HepG2 (cell line): ENCODE data around the gene IVD. TPM values are rescaled to one million over a fixed set of nuclear protein-coding genes. Genes with fewer than 3 reads are reported as not detected.

Source experiments
- CENPT ChIP-seq: sonication (generic); formaldehyde crosslinking; IDR thresholded peaks from 2 replicates; pipeline ENCODE4 v1.8.0; 2022; ENCODE audit warnings: low read depth, mild to moderate bottlenecking, moderate library complexity, missing genetic modification reagents
- HIVEP1 ChIP-seq: sonication (generic); formaldehyde crosslinking; IDR thresholded peaks from 2 replicates; pipeline ENCODE4 v1.4.0; 2020; ENCODE audit warnings: mild to moderate bottlenecking, missing genetic modification reagents
- KDM5B ChIP-seq: sonication (generic); formaldehyde crosslinking; IDR thresholded peaks from 2 replicates; pipeline ENCODE4 v1.4.0; 2020; ENCODE audit warnings: missing genetic modification reagents, mild to moderate bottlenecking, borderline replicate concordance
- ZNF44 ChIP-seq: sonication (generic); formaldehyde crosslinking; IDR thresholded peaks from 2 replicates; pipeline ENCODE4 v1.5.1; 2020; ENCODE audit warnings: mild to moderate bottlenecking, missing genetic modification reagents
- polyA plus RNA-seq, 8 experiments: library from polyadenylated mRNA; depleted of rRNA in 3 of 8; stranded (reverse) in 7 of 8; unstranded in 1 of 8; fragments of >200 nt; fragmentation: Illumina TruSeq in 4 of 8; extraction: Trizol in 4 of 8; gene quantifications; 2 replicates each; pipeline versions ENCODE4 v1.2.1 to v1.2.3, GENCODE V29; 2011 to 2016; ENCODE audit warnings: low read depth in 4 of 8, missing spikeins in 1 of 8, mixed read lengths in 1 of 8; ENCODE audit not compliant: insufficient read depth in 1 of 8
- total RNA-seq, 5 experiments: library from RNA; depleted of rRNA; stranded (reverse); fragments of >200 nt; fragmentation: Illumina TruSeq; extraction: Trizol; gene quantifications; 2 replicates each; pipeline ENCODE4 v1.2.3, GENCODE V29; 2016; ENCODE audit warnings: low read depth in 1 of 5
- TF ChIP-seq, protein P1 (sequence below): sonication (generic); formaldehyde crosslinking; IDR thresholded peaks from 2 replicates; pipeline ENCODE4 v1.4.0; 2020; ENCODE audit warnings: missing genetic modification reagents, borderline replicate concordance
- TF ChIP-seq, protein P2 (sequence below): IDR thresholded peaks from 2 replicates; pipeline ENCODE4 v1.6.1; 2016; ENCODE audit warnings: missing compliant biosample characterization, missing genetic modification reagents, borderline replicate concordance
- TF ChIP-seq, protein P3 (sequence below): sonication (generic); formaldehyde crosslinking; IDR thresholded peaks from 2 replicates; pipeline ENCODE4 v1.4.0; 2020; ENCODE audit warnings: mild to moderate bottlenecking, missing genetic modification reagents

IVD gene
- total and polyA plus RNA-seq, 2 of the 13 experiments (the other 11 are each of a cell fraction or from before 2014, with no cell fraction given): 48.0 to 53.9 TPM

DNA sequence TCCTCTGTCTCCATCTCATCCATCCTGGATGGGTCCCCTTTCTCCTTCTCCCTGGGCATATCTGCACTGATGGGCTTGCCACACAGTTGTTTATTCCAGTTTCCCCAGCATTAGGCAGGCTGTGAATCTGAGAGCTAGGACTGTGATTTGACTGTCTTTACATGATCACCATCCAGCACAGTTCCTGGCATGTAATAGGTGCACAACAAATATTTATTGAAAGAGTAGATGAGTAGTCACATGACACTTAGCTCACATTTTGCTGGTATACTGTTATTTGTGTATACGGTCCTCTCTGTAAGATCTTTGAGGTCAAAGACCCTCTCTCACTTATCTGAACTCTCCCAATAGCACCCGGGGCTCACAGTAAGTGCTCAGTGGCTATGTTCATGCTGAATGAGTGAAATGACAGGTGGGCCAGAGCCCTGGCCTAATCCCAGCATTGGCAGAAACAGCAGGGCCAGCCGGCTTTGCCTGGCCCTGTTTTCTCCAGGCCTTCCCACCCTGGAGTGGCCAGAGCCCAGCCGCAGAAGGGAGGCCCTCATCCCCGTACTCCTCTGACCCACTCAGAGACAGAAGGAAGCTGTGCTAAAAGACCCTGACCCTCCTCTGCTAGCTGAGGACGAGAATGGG is 19.0 kb downstream of the IVD start (continued):
- TF ChIP-seq ZNF44: no peak
- TF ChIP-seq CENPT (CRISPR knock-in tag): no peak
- no peak for TF ChIP-seq HIVEP1 (CRISPR knock-in tag)
- TF ChIP-seq, protein P1, sequence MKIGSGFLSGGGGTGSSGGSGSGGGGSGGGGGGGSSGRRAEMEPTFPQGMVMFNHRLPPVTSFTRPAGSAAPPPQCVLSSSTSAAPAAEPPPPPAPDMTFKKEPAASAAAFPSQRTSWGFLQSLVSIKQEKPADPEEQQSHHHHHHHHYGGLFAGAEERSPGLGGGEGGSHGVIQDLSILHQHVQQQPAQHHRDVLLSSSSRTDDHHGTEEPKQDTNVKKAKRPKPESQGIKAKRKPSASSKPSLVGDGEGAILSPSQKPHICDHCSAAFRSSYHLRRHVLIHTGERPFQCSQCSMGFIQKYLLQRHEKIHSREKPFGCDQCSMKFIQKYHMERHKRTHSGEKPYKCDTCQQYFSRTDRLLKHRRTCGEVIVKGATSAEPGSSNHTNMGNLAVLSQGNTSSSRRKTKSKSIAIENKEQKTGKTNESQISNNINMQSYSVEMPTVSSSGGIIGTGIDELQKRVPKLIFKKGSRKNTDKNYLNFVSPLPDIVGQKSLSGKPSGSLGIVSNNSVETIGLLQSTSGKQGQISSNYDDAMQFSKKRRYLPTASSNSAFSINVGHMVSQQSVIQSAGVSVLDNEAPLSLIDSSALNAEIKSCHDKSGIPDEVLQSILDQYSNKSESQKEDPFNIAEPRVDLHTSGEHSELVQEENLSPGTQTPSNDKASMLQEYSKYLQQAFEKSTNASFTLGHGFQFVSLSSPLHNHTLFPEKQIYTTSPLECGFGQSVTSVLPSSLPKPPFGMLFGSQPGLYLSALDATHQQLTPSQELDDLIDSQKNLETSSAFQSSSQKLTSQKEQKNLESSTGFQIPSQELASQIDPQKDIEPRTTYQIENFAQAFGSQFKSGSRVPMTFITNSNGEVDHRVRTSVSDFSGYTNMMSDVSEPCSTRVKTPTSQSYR (CRISPR knock-in tag): no peak
- TF ChIP-seq, protein P2, sequence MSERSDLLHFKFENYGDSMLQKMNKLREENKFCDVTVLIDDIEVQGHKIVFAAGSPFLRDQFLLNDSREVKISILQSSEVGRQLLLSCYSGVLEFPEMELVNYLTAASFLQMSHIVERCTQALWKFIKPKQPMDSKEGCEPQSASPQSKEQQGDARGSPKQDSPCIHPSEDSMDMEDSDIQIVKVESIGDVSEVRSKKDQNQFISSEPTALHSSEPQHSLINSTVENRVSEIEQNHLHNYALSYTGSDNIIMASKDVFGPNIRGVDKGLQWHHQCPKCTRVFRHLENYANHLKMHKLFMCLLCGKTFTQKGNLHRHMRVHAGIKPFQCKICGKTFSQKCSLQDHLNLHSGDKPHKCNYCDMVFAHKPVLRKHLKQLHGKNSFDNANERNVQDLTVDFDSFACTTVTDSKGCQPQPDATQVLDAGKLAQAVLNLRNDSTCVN (CRISPR knock-in tag): no peak
- TF ChIP-seq, protein P3, sequence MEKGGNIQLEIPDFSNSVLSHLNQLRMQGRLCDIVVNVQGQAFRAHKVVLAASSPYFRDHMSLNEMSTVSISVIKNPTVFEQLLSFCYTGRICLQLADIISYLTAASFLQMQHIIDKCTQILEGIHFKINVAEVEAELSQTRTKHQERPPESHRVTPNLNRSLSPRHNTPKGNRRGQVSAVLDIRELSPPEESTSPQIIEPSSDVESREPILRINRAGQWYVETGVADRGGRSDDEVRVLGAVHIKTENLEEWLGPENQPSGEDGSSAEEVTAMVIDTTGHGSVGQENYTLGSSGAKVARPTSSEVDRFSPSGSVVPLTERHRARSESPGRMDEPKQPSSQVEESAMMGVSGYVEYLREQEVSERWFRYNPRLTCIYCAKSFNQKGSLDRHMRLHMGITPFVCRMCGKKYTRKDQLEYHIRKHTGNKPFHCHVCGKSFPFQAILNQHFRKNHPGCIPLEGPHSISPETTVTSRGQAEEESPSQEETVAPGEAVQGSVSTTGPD (CRISPR knock-in tag): no peak
- no peak for TF ChIP-seq KDM5B
